Measurements from ENCODE around the gene TRAM2.

The TRAM2 gene

GRCh38 chr6:52574709-52575501 is 2.0 kb downstream of the TRAM2 start:
- ATAC-seq (ENCODE audit: low read depth): no peak
- H3K4me1 ChIP-seq (ENCODE audit: insufficient read depth, poor library complexity, severe bottlenecking): peaks cover 26% of the 10 kb centered on the region
- no peak for DNase-seq (ENCODE audit: low spot score)
- peak overlapping the region; percentile 73 for H3K4me3 ChIP-seq (ENCODE audit: severe bottlenecking)
- peak overlapping the region; percentile 77 for H3K27ac ChIP-seq (ENCODE audit: poor library complexity, severe bottlenecking)
- peaks cover 8% of the 10 kb centered on the region for H3K36me3 ChIP-seq (ENCODE audit: low read depth)
- TF ChIP-seq CTCF (IDR thresholded peaks at IDR 0.05; ENCODE audit: poor library complexity, severe bottlenecking): no peak
- H3K27me3 ChIP-seq (ENCODE audit: insufficient read depth, poor library complexity, severe bottlenecking): no peaks in the 10 kb centered on the region
- H3K9me3 ChIP-seq (ENCODE audit: severe bottlenecking): no peaks in the 10 kb centered on the region

GRCh38 chr6:52573295-52573694 is 3.6 kb downstream of the TRAM2 start:
- no peak for TF ChIP-seq CTCF (IDR thresholded peaks at IDR 0.05; ENCODE audit: poor library complexity, severe bottlenecking)
- Histone ChIP-seq H3K27ac (ENCODE audit: poor library complexity, severe bottlenecking) (peak overlapping the region; percentile 16), H3K4me1 (ENCODE audit: insufficient read depth, poor library complexity, severe bottlenecking) (peaks cover 33% of the 10 kb centered on the region), H3K9me3 (ENCODE audit: severe bottlenecking) (no peaks in the 10 kb centered on the region), H3K36me3 (ENCODE audit: low read depth) (peaks cover 8% of the 10 kb centered on the region), H3K27me3 (ENCODE audit: insufficient read depth, poor library complexity, severe bottlenecking) (no peaks in the 10 kb centered on the region), H3K4me3 (ENCODE audit: severe bottlenecking) (no peak overlapping the region)
- no peak for DNase-seq (ENCODE audit: low spot score)
- ATAC-seq (ENCODE audit: low read depth): no peak

- ATAC-seq (ENCODE audit: low read depth): no peak
- H3K27ac ChIP-seq (ENCODE audit: poor library complexity, severe bottlenecking): peak overlapping the region; percentile 16
- H3K36me3 ChIP-seq (ENCODE audit: low read depth): peaks cover 8% of the 10 kb centered on the region
- DNase-seq (ENCODE audit: low spot score): no peak
- TF ChIP-seq CTCF (IDR thresholded peaks at IDR 0.05; ENCODE audit: poor library complexity, severe bottlenecking): no peak
- H3K9me3 ChIP-seq (ENCODE audit: severe bottlenecking): no peaks in the 10 kb centered on the region
- H3K4me1 ChIP-seq (ENCODE audit: insufficient read depth, poor library complexity, severe bottlenecking): peaks cover 41% of the 10 kb centered on the region
- no peak overlapping the region for H3K4me3 ChIP-seq (ENCODE audit: severe bottlenecking)
- H3K27me3 ChIP-seq (ENCODE audit: insufficient read depth, poor library complexity, severe bottlenecking): no peaks in the 10 kb centered on the region
Observed at GRCh38 chr6:52572536-52572935, 4.3 kb downstream of the TRAM2 start.

GRCh38 chr6:52571099-52571755 is 5.6 kb downstream of the TRAM2 start:
- no peak for TF ChIP-seq CTCF (IDR thresholded peaks at IDR 0.05; ENCODE audit: poor library complexity, severe bottlenecking)
- ATAC-seq (ENCODE audit: low read depth) (no peak), DNase-seq (ENCODE audit: low spot score) (no peak)
- no peak overlapping the region for H3K27ac ChIP-seq (ENCODE audit: poor library complexity, severe bottlenecking)
- no peaks in the 10 kb centered on the region for H3K9me3 ChIP-seq (ENCODE audit: severe bottlenecking)
- peaks cover 53% of the 10 kb centered on the region for H3K4me1 ChIP-seq (ENCODE audit: insufficient read depth, poor library complexity, severe bottlenecking)
- peaks cover 8% of the 10 kb centered on the region for H3K36me3 ChIP-seq (ENCODE audit: low read depth)
- no peaks in the 10 kb centered on the region for H3K27me3 ChIP-seq (ENCODE audit: insufficient read depth, poor library complexity, severe bottlenecking)
- no peak overlapping the region for H3K4me3 ChIP-seq (ENCODE audit: severe bottlenecking)

- Histone ChIP-seq H3K36me3 (ENCODE audit: low read depth) (peaks cover 14% of the 10 kb centered on the region), H3K4me3 (ENCODE audit: severe bottlenecking) (no peak overlapping the region), H3K4me1 (ENCODE audit: insufficient read depth, poor library complexity, severe bottlenecking) (peaks cover 50% of the 10 kb centered on the region), H3K27ac (ENCODE audit: poor library complexity, severe bottlenecking) (no peak overlapping the region), H3K9me3 (ENCODE audit: severe bottlenecking) (no peaks in the 10 kb centered on the region), H3K27me3 (ENCODE audit: insufficient read depth, poor library complexity, severe bottlenecking) (no peaks in the 10 kb centered on the region)
- TF ChIP-seq CTCF (IDR thresholded peaks at IDR 0.05; ENCODE audit: poor library complexity, severe bottlenecking): no peak
- DNase-seq (ENCODE audit: low spot score): no peak
- no peak for ATAC-seq (ENCODE audit: low read depth)
Observed at GRCh38 chr6:52570291-52570700, 6.6 kb downstream of the TRAM2 start.

Measured in RWPE2 (cell line).